GM18499 (cell line): ENCODE data around the gene ARL6IP6.
"Not testable (repeated sequence)": the region's sequence is repeated elsewhere in the genome, so short reads cannot be mapped to it uniquely, and the experiment has no call there.

ENCODE experiments used
- ATAC-seq: cut with Tn5 transposase; IDR thresholded peaks from one replicate; pipeline ENCODE4 v1.9.1; 2021; ENCODE audit warnings: moderate number of reproducible peaks; ENCODE audit not compliant: insufficient read depth, unreplicated experiment

The ARL6IP6 gene

GRCh38 chr2:152720794-152721193 lies 2.4 kb downstream of the ARL6IP6 start:
- no peak for ATAC-seq

GRCh38 chr2:152722639-152723038 lies 4.2 kb downstream of the ARL6IP6 start:
- ATAC-seq: not testable (repeated sequence)

GRCh38 chr2:152723918-152724317 lies 5.5 kb downstream of the ARL6IP6 start:
- ATAC-seq: no peak

- no peak for ATAC-seq
Observed at GRCh38 chr2:152729844-152730243, 11.4 kb downstream of the ARL6IP6 start.

GRCh38 chr2:152730591-152731333 lies 12.3 kb downstream of the ARL6IP6 start:
- peak; percentile 68 for ATAC-seq

- ATAC-seq: not testable (repeated sequence)
Observed at GRCh38 chr2:152737509-152737908, 19.1 kb downstream of the ARL6IP6 start.

GRCh38 chr2:152738438-152738837 lies 20.0 kb downstream of the ARL6IP6 start:
- ATAC-seq: no peak

- ATAC-seq: not testable (repeated sequence)
Observed at GRCh38 chr2:152739705-152740104, 21.3 kb downstream of the ARL6IP6 start.

- ATAC-seq: peak; percentile 88
Observed at GRCh38 chr2:152740743-152741328, 22.4 kb downstream of the ARL6IP6 start.

GRCh38 chr2:152743002-152743401 lies 24.6 kb downstream of the ARL6IP6 start:
- no peak for ATAC-seq

- ATAC-seq: not testable (repeated sequence)
Observed at GRCh38 chr2:152747751-152748150, 29.3 kb downstream of the ARL6IP6 start.

GRCh38 chr2:152755029-152755428 lies 36.6 kb downstream of the ARL6IP6 start:
- ATAC-seq: no peak

- ATAC-seq: no peak
Observed at GRCh38 chr2:152759290-152760072, 41.1 kb downstream of the ARL6IP6 start.

- no peak for ATAC-seq
Observed at GRCh38 chr2:152761214-152761613, 42.8 kb downstream of the ARL6IP6 start.

- ATAC-seq: no peak
Observed at GRCh38 chr2:152762202-152762601, 43.8 kb downstream of the ARL6IP6 start.

- not testable (repeated sequence) for ATAC-seq
Observed at GRCh38 chr2:152763208-152763607, 44.8 kb downstream of the ARL6IP6 start.

GRCh38 chr2:152763651-152764050 lies 45.2 kb downstream of the ARL6IP6 start:
- ATAC-seq: no peak

- ATAC-seq: no peak
Observed at GRCh38 chr2:152766928-152767327, 48.5 kb downstream of the ARL6IP6 start.

GRCh38 chr2:152781175-152781574 lies 62.8 kb downstream of the ARL6IP6 start:
- no peak for ATAC-seq

- no peak for ATAC-seq
Observed at GRCh38 chr2:152782171-152782570, 63.8 kb downstream of the ARL6IP6 start.

- no peak for ATAC-seq
Observed at GRCh38 chr2:152790883-152791282, 72.5 kb downstream of the ARL6IP6 start.
